Stimulated activated CD4-positive, alpha-beta T cell treated with anti-CD3 and anti-CD28 coated beads, TNF-alpha, amount 100 ng/mL, for 24 hours (primary cell): ENCODE measurements around the gene MRPL4.

ENCODE experiments used
- DNase-seq, 3 experiments: peaks; one replicate each; pipeline ENCODE4 v3.0.0-alpha.2; 2020; ENCODE audit warnings: low read depth in 3 of 3

The MRPL4 gene

DNA sequence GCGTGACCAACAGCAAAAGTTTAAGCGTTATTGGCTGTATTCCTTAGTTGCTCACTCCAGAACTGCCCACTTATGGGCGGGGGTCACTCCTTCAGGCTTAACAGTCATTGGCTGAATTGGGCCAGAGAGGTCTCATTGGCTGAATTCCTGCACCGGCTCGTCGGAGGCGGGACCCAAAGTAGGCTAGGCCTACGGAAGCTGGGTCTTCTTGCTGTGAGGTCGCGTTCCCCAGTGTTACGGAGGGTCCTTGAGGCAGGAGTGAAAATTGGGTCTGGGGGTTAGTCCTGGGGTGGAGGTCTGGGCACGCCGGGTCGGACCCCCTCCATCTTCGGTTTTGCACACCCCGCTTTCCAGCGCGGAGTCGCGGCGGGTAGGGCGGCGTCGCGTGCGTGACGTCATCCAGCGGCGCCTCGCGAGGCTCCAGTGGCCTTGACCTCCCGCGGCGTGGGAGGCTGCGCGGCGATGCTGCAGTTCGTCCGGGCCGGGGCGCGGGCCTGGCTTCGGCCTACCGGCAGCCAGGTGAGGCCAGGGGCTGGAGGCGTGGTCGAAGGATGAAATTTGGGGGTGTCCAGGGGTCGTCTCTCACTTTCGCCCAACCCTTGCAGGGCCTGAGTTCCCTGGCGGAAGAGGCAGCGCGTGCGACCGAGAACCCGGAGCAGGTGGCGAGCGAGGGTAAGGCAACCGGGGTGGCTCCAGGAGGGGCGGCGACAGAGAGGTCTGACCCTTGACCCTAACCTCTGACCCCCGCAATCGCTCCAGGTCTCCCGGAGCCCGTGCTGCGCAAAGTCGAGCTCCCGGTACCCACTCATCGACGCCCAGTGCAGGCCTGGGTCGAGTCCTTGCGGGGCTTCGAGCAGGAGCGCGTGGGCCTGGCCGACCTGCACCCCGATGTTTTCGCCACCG lies at the start of gene MRPL4:
Gene MRPL4, plus strand, starts transcription at position 423 of the 903 bp plus-strand sequence. Its CDS starts 40 bp downstream, at position 463.
- DNase-seq, result peak; percentile 86 to 96 (median 93)

DNA sequence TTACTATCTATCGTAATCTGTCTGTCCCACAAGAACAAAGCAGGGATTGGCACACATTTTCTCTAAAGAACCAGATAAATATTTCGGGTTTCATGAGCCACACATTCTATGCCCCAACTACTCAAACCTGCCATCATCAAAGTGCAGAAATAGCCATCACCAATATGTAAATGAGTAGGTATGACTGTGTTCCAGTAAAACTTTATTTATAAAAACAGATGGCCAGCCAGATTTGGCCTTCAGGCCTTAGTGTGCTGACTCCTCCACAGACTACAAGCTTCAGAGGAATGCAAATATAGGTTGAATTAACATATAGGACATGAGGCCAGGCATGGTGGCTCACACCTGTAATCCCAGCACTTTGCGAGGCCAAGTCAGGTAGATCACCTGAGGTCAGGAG lies 48.3 kb upstream of the MRPL4 start:
- no peak for DNase-seq

DNA sequence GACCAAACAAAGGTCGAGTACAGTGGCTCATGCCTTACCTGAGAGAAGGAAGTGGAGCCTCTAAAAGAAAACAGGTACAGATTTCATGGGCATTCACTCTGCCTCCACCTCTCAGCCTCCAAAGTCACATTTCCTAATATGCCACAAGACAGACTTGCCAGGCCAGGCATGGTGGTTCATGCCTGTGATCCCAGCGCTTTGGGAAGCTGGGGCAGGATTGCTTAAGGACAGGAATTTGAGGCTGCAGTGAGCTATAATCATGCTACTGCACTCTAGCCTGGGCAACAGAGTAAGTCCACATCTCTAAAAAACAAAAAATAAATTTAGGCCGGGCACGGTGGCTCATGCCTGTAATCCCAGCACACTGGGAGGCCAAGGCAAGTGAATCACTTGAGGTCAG lies 46.4 kb upstream of the MRPL4 start:
- no peak for DNase-seq

DNA sequence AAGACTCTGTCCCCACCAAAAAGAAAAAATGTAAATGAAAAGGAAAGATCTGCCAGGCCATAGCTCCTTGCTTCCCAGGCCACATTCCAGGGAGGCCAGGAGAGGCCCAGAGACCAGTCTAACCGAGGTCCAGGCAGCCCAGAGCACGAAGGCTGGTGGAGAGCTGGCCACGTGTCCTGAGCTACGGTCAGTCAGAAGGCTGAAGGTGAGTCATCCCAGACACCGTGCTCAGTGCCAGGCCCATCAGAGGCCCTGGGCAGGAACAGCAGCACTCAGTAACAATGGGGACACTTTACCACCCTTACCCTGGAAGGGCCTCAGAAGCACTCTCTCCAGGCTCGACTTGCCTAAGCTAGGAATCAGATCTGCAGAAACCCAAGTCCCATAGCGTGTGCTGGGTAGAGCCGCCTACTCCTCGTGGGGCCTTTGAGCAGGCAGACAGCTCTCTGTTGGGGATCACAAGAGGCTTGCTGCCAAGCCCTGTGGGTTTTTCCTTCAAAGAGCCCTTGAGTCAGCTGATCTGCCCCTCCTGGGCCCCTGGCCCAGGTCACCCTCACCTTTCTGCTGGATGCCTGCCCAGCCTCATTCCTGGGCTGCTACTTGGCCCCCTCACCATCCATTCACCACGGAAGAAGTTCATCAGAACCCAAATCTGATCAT lies 45.7 kb upstream of the MRPL4 start:
- DNase-seq, result no peak

GRCh38 chr19:10207026-10207425 lies 45.0 kb upstream of the MRPL4 start:
- DNase-seq, result no peak

DNA sequence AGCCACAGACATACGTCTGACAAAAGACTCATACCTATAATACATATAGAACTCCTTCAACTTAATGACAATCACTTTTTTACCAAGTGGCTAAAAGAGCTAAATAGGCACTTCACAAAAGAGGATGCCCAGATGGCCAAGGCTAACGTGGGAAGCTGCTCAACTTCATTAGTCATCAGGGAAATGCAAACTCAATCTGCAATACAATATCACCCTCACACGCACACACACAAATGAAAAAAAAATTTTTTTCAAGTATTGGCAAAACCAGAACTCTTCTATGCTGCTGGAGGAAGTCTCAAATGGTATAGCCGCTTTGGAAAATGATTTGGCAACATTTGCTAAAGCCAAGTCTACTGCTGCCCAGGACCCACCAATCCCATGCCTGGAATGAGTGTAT lies 42.7 kb upstream of the MRPL4 start:
- DNase-seq, result no peak

DNA sequence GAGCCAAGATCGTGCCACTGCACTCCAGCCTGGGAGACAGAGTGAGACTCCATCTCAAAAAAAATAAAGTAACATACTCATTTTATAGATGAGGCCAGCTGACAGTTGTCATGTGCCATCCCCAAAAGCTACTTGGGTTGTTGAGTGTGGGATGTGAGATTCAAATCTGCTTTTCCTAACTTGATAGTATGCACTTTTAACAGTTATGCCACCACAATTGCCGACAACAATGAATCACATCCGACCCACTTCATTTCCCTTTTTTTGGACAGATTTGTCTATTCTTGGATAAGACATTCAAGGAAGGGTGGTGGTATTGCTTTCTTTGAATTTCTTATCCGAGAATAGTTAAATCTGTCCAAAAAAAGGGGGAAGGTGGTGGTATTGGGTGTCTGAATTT lies 41.0 kb upstream of the MRPL4 start:
- no peak for DNase-seq

GRCh38 chr19:10211691-10212090 lies 40.3 kb upstream of the MRPL4 start:
- no peak for DNase-seq

- no peak for DNase-seq
These were observed 37.2 kb upstream of the MRPL4 start for GRCh38 chr19:10214784-10215183.

DNA sequence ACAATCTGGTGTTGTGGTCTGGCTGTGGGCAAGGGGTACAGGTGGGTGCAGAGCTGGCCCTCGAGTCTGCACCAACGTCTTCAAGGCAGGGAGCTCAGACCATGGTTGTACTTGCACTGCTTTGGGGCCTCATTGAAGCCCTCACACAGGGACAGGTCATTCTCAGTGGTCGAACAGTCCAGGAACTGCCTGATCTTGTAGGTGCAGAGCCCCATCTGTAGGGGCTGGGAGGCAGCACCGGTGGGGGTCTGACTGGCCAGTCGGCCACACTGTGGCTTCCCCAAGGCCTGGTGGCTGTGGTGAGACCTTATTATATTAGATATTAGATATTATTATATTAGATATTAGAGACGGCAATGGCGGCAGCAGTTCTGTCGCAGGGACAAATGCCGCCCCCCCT lies 34.9 kb upstream of the MRPL4 start:
- no peak for DNase-seq

DNA sequence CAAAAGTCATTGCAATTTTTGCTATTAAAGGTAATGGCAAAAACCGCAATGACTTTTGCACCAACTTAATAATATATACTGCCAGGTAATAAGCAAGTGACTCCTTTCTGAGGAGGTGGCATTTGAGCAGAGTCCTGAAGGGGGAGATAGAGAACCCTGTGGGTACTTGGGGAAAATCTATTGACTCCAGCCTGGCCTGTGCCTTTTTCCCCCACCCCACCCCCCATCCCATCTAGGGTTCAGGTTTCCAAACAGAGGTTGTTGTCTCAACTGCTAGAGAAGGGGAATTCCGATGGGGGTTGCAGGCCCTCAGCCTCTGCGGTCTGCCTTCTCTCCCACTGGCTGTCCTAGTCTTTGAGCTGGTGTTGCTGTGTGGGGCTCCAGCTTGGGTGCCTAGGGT lies 32.3 kb upstream of the MRPL4 start:
- DNase-seq, result peak in 1 of 3 experiments; percentile 8

GRCh38 chr19:10220695-10221094 lies 31.3 kb upstream of the MRPL4 start:
- no peak for DNase-seq

- DNase-seq, result no peak
These were observed 29.7 kb upstream of the MRPL4 start for GRCh38 chr19:10222201-10222890.

- no peak for DNase-seq
These were observed 28.4 kb upstream of the MRPL4 start for GRCh38 chr19:10223488-10224213.

DNA sequence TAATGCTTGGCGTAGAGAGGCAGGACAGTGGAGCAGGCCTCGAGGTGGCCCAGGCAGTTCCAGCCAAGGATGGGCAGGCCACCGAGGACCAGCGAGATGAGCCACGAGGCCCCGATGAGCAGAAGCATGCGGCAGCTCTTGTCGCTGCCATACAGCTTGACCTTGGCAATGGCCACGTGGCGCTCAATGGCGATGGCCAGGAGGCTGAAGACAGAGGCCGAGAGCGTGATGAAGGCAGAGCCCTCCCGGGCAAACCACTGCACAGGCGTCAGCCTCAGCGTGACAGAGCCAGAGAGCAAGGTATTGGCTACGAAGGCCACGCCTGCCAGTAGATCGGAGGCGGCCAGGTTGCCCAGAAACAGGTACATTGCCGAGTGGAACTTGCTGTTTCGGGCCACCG lies 27.7 kb upstream of the MRPL4 start:
- no peak for DNase-seq

DNA sequence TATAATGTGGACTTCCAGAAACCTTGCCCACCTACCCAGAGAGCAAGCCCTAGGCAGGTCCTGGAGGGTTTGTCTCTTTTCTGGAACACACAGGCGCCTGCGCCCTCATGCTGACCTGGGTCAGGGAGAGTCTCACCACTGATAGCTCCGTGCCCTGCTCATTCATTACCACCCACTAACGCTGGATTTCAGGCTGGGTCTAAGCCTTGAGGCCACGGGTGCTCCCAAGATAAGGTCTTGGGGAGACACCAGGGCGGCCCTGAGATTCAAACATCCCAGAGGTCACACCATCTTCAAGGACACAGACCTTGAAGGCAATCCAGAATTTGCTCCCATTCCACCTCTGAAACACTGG lies 26.0 kb upstream of the MRPL4 start:
- no peak for DNase-seq

DNA sequence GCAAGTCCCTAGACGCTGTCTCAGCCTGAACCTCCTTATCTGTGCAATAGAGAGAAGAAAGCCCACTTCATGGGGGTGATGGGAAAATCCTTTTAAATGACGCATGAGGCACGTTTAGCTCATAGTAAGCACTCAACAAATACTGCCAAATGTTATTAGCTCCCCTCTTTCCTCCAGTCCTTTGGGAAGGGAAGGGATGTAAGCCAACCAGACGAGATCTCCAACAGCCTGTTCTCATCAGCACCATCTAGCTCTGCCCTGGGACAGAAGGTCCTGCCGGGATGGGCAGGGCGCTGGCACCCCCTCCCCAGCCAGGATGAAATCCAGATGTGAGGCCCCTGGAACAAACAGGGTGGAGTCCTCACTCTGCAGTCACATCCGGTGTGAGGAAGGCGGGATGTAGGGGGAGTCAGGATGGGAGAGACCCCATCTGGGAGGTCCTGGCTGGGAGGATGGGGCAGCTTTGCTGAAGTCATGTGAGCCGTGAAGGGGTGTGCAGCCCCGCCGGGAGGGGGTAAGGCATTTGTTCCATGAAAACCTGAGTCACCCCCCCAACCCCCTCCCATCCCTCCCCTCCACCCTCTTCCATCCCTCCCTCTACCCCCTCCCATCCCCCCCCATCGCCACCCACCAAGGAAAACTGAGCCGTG lies 25.5 kb upstream of the MRPL4 start:
- DNase-seq, result no peak

GRCh38 chr19:10227026-10227971 lies 24.7 kb upstream of the MRPL4 start:
- DNase-seq, result no peak

- no peak for DNase-seq
These were observed 23.6 kb upstream of the MRPL4 start for GRCh38 chr19:10228393-10228792.

- no peak for DNase-seq
These were observed 23.1 kb upstream of the MRPL4 start for GRCh38 chr19:10228920-10229319.
